ENCODE data around the gene IQCM.

Gene IQCM

GRCh38 chr4:149785696-149786431 lies 29.8 kb downstream of the IQCM start:
- Histone ChIP-seq H3K9ac (ENCODE audit: low read length in 5 of 5) (no peak overlapping the region), H3K27me3 (ENCODE audit: control insufficient read depth in 5 of 5, insufficient read depth in 4 of 5, low read length in 5 of 5) (no peaks in the 10 kb centered on the region), H3K4me1 (ENCODE audit: control insufficient read depth in 5 of 5, insufficient read depth in 5 of 5, low read length in 5 of 5) (no peaks in the 10 kb centered on the region), H3K36me3 (ENCODE audit: control insufficient read depth in 5 of 5, insufficient read depth in 5 of 5, low read length in 5 of 5) (no peaks in the 10 kb centered on the region), H3K4me3 (ENCODE audit: low read depth in 1 of 5, low read length in 5 of 5) (no peak overlapping the region), H3K27ac (ENCODE audit: low read depth, low read length) (no peak overlapping the region), H3K9me3 (ENCODE audit: control insufficient read depth in 5 of 5, low read length in 5 of 5) (no peaks in the 10 kb centered on the region)

DNA sequence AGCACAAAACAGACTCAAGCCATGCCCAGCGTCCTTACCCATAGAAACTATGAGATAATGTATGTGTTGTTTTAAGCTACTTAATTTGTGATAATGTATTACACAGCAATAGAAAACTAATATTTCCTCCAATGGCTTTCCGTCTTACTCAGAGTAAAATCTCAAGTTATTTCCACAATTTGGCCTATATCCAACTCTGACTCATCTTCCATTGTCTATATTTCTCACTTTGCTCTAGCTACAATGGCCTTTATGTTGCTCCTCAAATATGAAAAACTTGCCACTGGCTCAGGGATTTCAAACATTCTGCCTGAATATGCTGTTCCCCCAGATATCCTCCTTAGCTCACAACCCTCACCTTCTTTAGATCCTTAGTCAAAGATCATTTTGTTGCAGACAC lies 31.6 kb downstream of the IQCM start:
- no peaks in the 10 kb centered on the region for H3K9me3 ChIP-seq (ENCODE audit: control insufficient read depth in 5 of 5, low read length in 5 of 5)
- no peak overlapping the region for H3K9ac ChIP-seq (ENCODE audit: low read length in 5 of 5)
- H3K36me3 ChIP-seq (ENCODE audit: control insufficient read depth in 5 of 5, insufficient read depth in 5 of 5, low read length in 5 of 5): no peaks in the 10 kb centered on the region
- no peaks in the 10 kb centered on the region for H3K4me1 ChIP-seq (ENCODE audit: control insufficient read depth in 5 of 5, insufficient read depth in 5 of 5, low read length in 5 of 5)
- no peak overlapping the region for H3K27ac ChIP-seq (ENCODE audit: low read depth, low read length)
- no peak overlapping the region for H3K4me3 ChIP-seq (ENCODE audit: low read depth in 1 of 5, low read length in 5 of 5)
- H3K27me3 ChIP-seq (ENCODE audit: control insufficient read depth in 5 of 5, insufficient read depth in 4 of 5, low read length in 5 of 5): no peaks in the 10 kb centered on the region

GRCh38 chr4:149781150-149781549 lies 34.5 kb downstream of the IQCM start:
- Histone ChIP-seq H3K27me3 (ENCODE audit: control insufficient read depth in 5 of 5, insufficient read depth in 4 of 5, low read length in 5 of 5) (no peaks in the 10 kb centered on the region), H3K36me3 (ENCODE audit: control insufficient read depth in 5 of 5, insufficient read depth in 5 of 5, low read length in 5 of 5) (no peaks in the 10 kb centered on the region), H3K9me3 (ENCODE audit: control insufficient read depth in 5 of 5, low read length in 5 of 5) (no peaks in the 10 kb centered on the region), H3K4me3 (ENCODE audit: low read depth in 1 of 5, low read length in 5 of 5) (no peak overlapping the region), H3K27ac (ENCODE audit: low read depth, low read length) (no peak overlapping the region), H3K4me1 (ENCODE audit: control insufficient read depth in 5 of 5, insufficient read depth in 5 of 5, low read length in 5 of 5) (no peaks in the 10 kb centered on the region), H3K9ac (ENCODE audit: low read length in 5 of 5) (no peak overlapping the region)

- Histone ChIP-seq H3K4me3 (ENCODE audit: low read depth in 1 of 5, low read length in 5 of 5) (no peak overlapping the region), H3K27ac (ENCODE audit: low read depth, low read length) (no peak overlapping the region), H3K36me3 (ENCODE audit: control insufficient read depth in 5 of 5, insufficient read depth in 5 of 5, low read length in 5 of 5) (no peaks in the 10 kb centered on the region), H3K9me3 (ENCODE audit: control insufficient read depth in 5 of 5, low read length in 5 of 5) (no peaks in the 10 kb centered on the region), H3K9ac (ENCODE audit: low read length in 5 of 5) (no peak overlapping the region), H3K27me3 (ENCODE audit: control insufficient read depth in 5 of 5, insufficient read depth in 4 of 5, low read length in 5 of 5) (no peaks in the 10 kb centered on the region), H3K4me1 (ENCODE audit: control insufficient read depth in 5 of 5, insufficient read depth in 5 of 5, low read length in 5 of 5) (no peaks in the 10 kb centered on the region)
Observed at GRCh38 chr4:149768477-149768876, 47.2 kb downstream of the IQCM start.

- H3K9me3 ChIP-seq (ENCODE audit: control insufficient read depth in 5 of 5, low read length in 5 of 5): no peaks in the 10 kb centered on the region
- H3K4me1 ChIP-seq (ENCODE audit: control insufficient read depth in 5 of 5, insufficient read depth in 5 of 5, low read length in 5 of 5): no peaks in the 10 kb centered on the region
- H3K4me3 ChIP-seq (ENCODE audit: low read depth in 1 of 5, low read length in 5 of 5): no peak overlapping the region
- no peaks in the 10 kb centered on the region for H3K36me3 ChIP-seq (ENCODE audit: control insufficient read depth in 5 of 5, insufficient read depth in 5 of 5, low read length in 5 of 5)
- no peaks in the 10 kb centered on the region for H3K27me3 ChIP-seq (ENCODE audit: control insufficient read depth in 5 of 5, insufficient read depth in 4 of 5, low read length in 5 of 5)
- H3K9ac ChIP-seq (ENCODE audit: low read length in 5 of 5): no peak overlapping the region
- H3K27ac ChIP-seq (ENCODE audit: low read depth, low read length): no peak overlapping the region
Observed at GRCh38 chr4:149766135-149766534, 49.5 kb downstream of the IQCM start.

- Histone ChIP-seq H3K4me3 (ENCODE audit: low read depth in 1 of 5, low read length in 5 of 5) (no peak overlapping the region), H3K27ac (ENCODE audit: low read depth, low read length) (no peak overlapping the region), H3K27me3 (ENCODE audit: control insufficient read depth in 5 of 5, insufficient read depth in 4 of 5, low read length in 5 of 5) (no peaks in the 10 kb centered on the region), H3K36me3 (ENCODE audit: control insufficient read depth in 5 of 5, insufficient read depth in 5 of 5, low read length in 5 of 5) (no peaks in the 10 kb centered on the region), H3K9me3 (ENCODE audit: control insufficient read depth in 5 of 5, low read length in 5 of 5) (no peaks in the 10 kb centered on the region), H3K9ac (ENCODE audit: low read length in 5 of 5) (no peak overlapping the region), H3K4me1 (ENCODE audit: control insufficient read depth in 5 of 5, insufficient read depth in 5 of 5, low read length in 5 of 5) (no peaks in the 10 kb centered on the region)
Observed at GRCh38 chr4:149765630-149766029, 50.0 kb downstream of the IQCM start.

DNA sequence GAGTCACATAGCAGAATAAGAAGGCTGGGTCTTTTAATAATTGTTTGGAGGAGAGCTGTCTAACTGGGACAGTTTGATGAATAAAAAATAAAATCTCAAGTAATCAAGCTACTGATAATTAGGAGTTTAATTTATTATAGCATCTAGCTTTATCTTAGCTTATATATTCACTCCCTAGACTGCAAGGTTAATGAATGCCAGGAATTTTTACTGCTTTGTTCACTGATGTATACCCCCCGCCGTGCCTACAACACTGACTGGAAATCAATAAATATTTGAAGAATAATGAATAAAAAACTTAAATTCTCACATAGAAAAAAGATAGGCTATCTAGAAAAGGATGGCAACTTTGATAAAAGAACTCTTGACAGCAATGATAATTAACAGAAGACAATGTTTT lies 59.7 kb downstream of the IQCM start:
- no peak overlapping the region for H3K27ac ChIP-seq (ENCODE audit: low read depth, low read length)
- H3K9ac ChIP-seq (ENCODE audit: low read length in 5 of 5): no peak overlapping the region
- H3K27me3 ChIP-seq (ENCODE audit: control insufficient read depth in 5 of 5, insufficient read depth in 4 of 5, low read length in 5 of 5): no peaks in the 10 kb centered on the region
- H3K36me3 ChIP-seq (ENCODE audit: control insufficient read depth in 5 of 5, insufficient read depth in 5 of 5, low read length in 5 of 5): no peaks in the 10 kb centered on the region
- no peaks in the 10 kb centered on the region for H3K4me1 ChIP-seq (ENCODE audit: control insufficient read depth in 5 of 5, insufficient read depth in 5 of 5, low read length in 5 of 5)
- H3K4me3 ChIP-seq (ENCODE audit: low read depth in 1 of 5, low read length in 5 of 5): no peak overlapping the region
- no peaks in the 10 kb centered on the region for H3K9me3 ChIP-seq (ENCODE audit: control insufficient read depth in 5 of 5, low read length in 5 of 5)

GRCh38 chr4:149754526-149754925 lies 61.1 kb downstream of the IQCM start:
- no peak overlapping the region for H3K27ac ChIP-seq (ENCODE audit: low read depth, low read length)
- H3K9ac ChIP-seq (ENCODE audit: low read length in 5 of 5): no peak overlapping the region
- H3K4me3 ChIP-seq (ENCODE audit: low read depth in 1 of 5, low read length in 5 of 5): no peak overlapping the region
- no peaks in the 10 kb centered on the region for H3K4me1 ChIP-seq (ENCODE audit: control insufficient read depth in 5 of 5, insufficient read depth in 5 of 5, low read length in 5 of 5)
- no peaks in the 10 kb centered on the region for H3K9me3 ChIP-seq (ENCODE audit: control insufficient read depth in 5 of 5, low read length in 5 of 5)
- H3K36me3 ChIP-seq (ENCODE audit: control insufficient read depth in 5 of 5, insufficient read depth in 5 of 5, low read length in 5 of 5): no peaks in the 10 kb centered on the region
- H3K27me3 ChIP-seq (ENCODE audit: control insufficient read depth in 5 of 5, insufficient read depth in 4 of 5, low read length in 5 of 5): no peaks in the 10 kb centered on the region

- Histone ChIP-seq H3K36me3 (ENCODE audit: control insufficient read depth in 5 of 5, insufficient read depth in 5 of 5, low read length in 5 of 5) (no peaks in the 10 kb centered on the region), H3K4me3 (ENCODE audit: low read depth in 1 of 5, low read length in 5 of 5) (no peak overlapping the region), H3K27ac (ENCODE audit: low read depth, low read length) (no peak overlapping the region), H3K27me3 (ENCODE audit: control insufficient read depth in 5 of 5, insufficient read depth in 4 of 5, low read length in 5 of 5) (no peaks in the 10 kb centered on the region), H3K9me3 (ENCODE audit: control insufficient read depth in 5 of 5, low read length in 5 of 5) (no peaks in the 10 kb centered on the region), H3K4me1 (ENCODE audit: control insufficient read depth in 5 of 5, insufficient read depth in 5 of 5, low read length in 5 of 5) (no peaks in the 10 kb centered on the region), H3K9ac (ENCODE audit: low read length in 5 of 5) (no peak overlapping the region)
Observed at GRCh38 chr4:149752729-149753128, 62.9 kb downstream of the IQCM start.

DNA sequence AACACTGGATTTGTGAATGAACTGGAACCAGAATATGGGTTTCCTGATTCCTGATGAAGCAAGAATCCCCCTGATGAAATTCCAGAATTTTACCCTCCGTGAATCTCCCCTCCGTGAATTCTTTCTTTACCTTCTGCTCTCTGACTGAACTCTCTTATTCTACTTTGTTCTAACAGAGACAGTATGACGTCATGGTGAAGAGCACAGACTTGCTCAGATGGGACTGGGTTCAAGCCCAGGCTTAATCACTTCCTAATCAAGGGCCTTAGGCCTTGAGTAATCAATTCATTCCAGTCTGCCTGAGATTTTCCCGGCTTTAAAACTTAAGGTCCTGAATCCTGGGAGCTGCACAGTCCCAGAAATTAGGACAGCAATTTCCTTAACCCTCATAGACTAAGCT lies 64.5 kb downstream of the IQCM start:
- no peak overlapping the region for H3K9ac ChIP-seq (ENCODE audit: low read length in 5 of 5)
- no peaks in the 10 kb centered on the region for H3K9me3 ChIP-seq (ENCODE audit: control insufficient read depth in 5 of 5, low read length in 5 of 5)
- H3K4me1 ChIP-seq (ENCODE audit: control insufficient read depth in 5 of 5, insufficient read depth in 5 of 5, low read length in 5 of 5): no peaks in the 10 kb centered on the region
- H3K27ac ChIP-seq (ENCODE audit: low read depth, low read length): no peak overlapping the region
- H3K27me3 ChIP-seq (ENCODE audit: control insufficient read depth in 5 of 5, insufficient read depth in 4 of 5, low read length in 5 of 5): no peaks in the 10 kb centered on the region
- no peak overlapping the region for H3K4me3 ChIP-seq (ENCODE audit: low read depth in 1 of 5, low read length in 5 of 5)
- no peaks in the 10 kb centered on the region for H3K36me3 ChIP-seq (ENCODE audit: control insufficient read depth in 5 of 5, insufficient read depth in 5 of 5, low read length in 5 of 5)

DNA sequence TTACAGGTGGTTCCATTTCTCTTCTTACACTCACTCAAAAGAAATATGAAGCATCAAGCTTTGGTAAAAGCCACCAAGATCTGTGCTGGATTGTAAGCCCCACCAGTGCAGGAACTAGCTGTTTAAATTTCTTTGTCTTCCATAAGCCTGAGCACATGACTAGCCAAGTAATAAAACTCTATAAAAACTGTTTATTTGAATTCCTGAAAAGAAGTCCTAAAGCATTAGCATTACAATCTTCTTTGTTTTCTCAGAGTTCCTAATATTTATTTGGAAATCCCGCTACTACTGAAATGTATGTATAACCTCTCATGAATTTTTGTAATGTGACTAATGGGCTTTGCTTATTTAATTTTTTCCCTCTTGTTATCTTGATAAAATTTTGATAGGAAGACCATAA lies 65.9 kb downstream of the IQCM start:
- Histone ChIP-seq H3K4me3 (ENCODE audit: low read depth in 1 of 5, low read length in 5 of 5) (no peak overlapping the region), H3K4me1 (ENCODE audit: control insufficient read depth in 5 of 5, insufficient read depth in 5 of 5, low read length in 5 of 5) (no peaks in the 10 kb centered on the region)

More for the DNA sequence above, 65.9 kb downstream of the IQCM start:
- no peak overlapping the region for H3K9ac ChIP-seq (ENCODE audit: low read length in 5 of 5)
- H3K27ac ChIP-seq (ENCODE audit: low read depth, low read length): no peak overlapping the region
- no peaks in the 10 kb centered on the region for H3K9me3 ChIP-seq (ENCODE audit: control insufficient read depth in 5 of 5, low read length in 5 of 5)
- H3K36me3 ChIP-seq (ENCODE audit: control insufficient read depth in 5 of 5, insufficient read depth in 5 of 5, low read length in 5 of 5): no peaks in the 10 kb centered on the region
- no peaks in the 10 kb centered on the region for H3K27me3 ChIP-seq (ENCODE audit: control insufficient read depth in 5 of 5, insufficient read depth in 4 of 5, low read length in 5 of 5)

Measured in subcutaneous abdominal adipose tissue (tissue), 5 donors.